NCI-H82 (cell line): ENCODE measurements around the gene THAP12.

ENCODE experiments used
- DNase-seq: peaks from one replicate; lab custom pipeline; 2025; lab: John Stamatoyannopoulos, UW

THAP12 gene

DNA sequence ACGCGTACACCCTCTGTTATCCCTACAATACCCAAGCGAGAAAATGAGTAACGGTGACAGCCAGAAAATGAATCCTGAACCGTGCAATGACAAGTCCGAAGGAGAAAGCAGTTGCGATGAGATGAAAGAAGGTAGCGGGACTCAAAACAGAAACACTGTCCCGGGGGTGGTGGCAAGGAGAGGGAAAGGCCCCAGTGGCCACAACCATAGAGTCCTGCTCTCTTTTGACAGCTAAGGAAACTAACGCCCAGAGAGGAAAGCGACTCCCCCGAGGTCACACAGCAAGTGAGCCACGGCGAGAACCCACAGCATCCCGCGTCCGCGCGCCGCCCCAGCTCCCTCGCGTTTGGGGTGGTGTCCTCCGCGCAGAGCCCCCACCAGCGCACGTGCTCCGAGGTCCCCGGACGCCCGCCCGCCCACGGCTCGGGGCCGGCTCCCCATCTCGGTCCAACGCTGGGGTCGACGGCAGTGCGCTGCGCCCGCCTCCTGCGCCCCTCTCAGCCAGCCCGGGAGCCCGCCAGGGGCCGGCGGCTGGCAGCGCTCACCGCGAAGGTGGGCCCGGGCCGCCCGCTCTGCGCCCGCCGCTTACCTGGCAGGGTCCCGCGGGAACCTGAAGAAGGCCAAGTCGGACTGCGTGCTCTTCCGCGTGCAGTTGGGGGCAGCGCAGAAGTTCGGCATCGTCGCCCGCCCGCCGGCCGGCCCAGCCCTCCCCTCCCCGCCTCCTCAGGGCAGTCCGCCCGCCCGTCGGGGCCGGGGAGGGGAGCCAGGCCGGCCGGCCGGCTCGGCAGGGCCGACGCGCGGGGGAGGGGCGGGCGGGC is 564 bp downstream of the THAP12 start:
- DNase-seq: peak; percentile 44

DNA sequence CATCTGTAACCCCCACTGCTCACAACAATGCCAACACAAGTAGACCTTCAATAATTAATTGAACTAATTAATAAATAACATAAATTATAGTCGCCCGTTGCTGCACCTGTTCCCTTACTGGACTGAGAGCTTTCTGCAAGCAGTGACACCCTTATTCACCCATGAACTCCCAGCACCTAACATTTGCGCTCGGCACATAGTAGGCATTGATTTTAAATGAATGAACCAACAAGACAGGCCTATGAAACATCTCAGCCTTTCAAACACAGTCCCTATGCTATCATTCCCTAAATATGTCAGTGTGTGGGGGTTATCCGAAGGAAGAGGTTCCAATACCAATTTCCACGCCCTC is 1.1 kb downstream of the THAP12 start:
- no peak for DNase-seq

DNA sequence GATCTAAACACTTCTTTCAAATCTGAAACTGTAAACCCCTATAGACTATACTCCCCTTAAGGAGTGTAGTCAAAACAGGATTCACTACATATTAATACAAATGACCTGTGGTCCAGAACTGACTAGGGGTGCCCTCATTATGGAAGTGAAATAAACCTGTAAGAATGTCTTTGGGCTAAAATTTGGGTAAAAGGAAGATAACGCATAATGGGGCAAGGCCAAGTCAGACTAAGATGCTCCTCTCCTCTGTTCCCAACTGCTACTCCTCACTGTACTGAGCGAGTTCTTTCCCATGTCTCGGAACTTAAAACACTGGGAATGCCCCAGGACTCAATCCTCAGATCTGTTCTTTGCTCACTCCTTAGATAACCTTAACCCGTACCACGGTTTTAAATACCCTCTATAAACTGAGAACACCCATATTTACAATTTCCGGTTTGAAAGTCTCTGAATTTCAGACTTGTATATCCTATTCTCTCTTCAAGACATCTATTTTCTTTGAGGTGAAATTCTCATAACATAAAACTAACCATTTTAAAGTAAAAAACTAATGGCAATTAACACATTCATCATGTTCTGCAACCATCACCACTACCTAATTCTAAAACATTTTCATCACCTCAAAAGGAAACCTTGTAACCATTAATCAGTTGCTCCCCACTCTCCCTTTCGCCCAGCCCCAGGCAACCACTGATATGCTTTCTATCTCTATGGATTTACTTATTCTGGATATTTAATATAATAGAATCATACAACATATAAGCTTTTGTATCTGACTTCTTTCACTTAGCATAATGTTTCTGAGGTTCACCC is 4.0 kb downstream of the THAP12 start:
- DNase-seq: no peak

DNA sequence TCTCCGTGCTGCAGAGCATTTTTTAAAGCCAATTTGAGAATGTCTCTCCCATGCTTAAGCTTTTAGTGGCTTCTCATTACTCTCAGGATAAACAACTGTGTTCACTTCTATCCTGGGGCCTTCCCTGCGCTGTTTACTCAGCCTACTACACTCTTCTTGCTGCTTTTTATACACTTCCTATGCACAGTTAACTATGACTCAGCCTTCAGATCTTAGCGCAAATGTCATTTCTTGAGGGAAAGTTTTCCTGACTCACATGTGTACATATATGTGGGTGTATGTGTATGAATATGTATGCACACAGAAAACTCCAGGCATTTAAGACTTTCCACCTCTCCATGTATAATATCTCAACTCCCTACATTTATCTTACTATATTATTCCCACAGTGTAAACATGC is 9.8 kb downstream of the THAP12 start:
- no peak for DNase-seq

DNA sequence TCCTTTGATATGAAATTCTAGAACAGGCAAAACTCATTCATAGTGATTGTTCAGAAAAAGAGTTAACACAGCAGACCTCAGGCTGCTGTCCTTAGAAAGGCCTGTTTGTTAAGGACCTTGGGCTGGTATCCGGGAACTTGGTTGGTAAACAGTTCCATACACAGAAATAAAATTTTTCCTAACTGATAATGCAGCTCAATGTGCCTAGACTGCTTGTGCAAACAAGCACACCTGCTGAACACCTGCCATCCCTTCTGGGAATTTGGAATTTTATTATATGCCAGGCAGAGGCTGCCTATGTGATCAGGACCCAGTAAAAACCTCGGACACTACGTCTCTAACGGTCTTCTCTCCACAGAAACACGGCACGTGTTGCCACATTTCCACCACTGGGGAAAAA is 11.5 kb downstream of the THAP12 start:
- DNase-seq: no peak

DNA sequence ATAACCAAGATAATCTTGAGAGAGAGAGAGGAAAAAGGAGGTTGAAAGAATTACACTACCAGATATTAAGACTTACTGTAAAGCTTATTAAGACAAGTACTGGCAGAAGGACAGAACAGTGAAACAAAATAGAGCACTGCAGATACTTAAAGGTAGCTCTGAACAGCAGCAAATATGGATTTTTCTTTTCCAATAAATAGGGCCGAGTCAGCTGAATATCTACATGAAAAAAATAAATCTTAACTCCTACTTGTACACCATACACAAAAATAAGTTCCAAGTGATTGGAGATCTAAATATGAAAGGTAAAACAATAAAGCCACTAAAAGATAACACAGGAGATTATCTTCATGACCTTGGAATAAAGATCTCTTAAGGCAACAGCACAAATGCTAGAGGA is 12.4 kb downstream of the THAP12 start:
- DNase-seq: peak; percentile 13

DNA sequence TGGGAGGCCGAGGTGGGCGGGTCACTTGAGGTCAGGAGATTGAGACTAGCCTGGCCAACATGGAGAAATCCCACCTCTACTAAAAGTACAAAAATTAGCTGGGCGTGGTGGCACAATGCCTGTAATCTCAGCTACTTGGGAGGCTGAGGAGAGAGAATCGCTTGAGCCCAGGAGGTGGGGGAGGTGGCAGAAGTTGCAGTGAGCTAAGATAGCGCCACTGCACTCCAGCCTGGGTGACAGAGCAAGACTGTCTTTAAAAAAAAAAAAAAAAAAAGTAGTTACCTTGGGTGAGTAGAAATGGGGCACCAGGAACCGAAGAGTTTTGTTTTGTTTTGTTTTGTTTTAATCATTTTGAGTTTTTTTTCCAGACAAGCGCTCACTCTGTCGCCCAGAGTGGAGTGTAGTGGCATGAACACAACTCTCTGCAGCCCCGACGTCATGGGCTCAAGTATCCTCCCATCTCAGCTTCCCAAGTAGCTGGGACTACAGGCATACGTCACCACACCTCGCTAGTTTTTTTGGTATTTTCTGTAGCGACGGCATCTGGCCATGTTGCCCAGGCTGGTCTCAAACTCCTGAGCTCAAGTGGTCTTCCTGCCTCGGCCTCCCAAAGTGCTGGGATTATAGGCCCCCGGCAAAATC is 15.8 kb downstream of the THAP12 start:
- no peak for DNase-seq

DNA sequence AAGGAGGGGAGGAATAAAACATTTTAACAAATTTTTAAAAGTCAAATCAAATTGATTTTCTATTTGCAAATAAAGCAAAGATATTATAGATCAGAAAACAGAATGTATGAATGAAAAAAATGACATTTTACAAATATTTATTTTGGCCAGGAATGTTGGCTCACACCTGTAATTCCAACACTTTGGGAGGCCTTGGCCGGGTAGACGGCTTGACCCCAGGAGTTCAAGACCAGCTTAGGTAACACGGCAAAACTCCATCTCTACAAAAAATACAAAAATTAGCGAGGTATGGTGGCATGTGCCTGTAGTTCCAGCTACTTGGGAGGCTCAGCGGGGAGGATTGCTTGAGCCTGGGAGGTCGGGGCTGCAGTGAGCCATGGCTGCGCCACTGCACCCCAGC is 18.2 kb downstream of the THAP12 start:
- no peak for DNase-seq

DNA sequence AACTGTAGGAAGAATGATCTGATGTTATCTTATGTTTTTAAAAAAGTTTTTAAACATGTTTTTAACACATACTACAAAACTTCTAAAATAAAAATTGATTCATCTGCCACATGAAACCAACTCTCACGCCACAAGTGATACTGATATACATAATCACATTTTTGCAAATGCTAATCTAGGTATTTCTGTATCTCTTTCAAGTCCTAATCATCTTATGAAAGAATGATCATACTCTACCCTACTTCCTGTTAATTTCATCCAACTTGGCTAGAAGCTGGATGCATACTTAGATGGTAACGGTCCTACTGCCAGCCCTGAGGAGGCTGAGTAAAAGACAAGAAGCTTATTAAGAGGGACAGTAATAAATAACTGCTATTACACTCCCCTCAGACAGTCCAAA is 19.2 kb downstream of the THAP12 start:
- DNase-seq: no peak

DNA sequence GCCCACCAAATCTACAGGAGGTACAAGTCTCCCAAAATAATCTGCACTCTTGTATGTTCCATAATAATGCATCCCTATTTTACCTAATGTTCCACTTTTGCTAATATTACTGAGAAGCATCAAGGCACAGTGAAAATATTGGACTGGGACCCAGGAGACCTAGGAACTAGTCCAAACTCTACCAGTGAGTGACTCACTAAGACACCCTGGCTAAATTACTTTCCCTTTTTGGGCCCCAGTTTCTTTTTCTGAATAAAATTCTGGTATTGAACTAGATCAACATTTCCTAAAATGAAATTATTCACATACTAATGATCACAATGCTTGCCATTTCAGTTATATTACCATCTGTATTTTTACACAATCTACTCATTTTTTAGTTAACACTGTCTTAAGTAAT is 19.6 kb downstream of the THAP12 start:
- no peak for DNase-seq

DNA sequence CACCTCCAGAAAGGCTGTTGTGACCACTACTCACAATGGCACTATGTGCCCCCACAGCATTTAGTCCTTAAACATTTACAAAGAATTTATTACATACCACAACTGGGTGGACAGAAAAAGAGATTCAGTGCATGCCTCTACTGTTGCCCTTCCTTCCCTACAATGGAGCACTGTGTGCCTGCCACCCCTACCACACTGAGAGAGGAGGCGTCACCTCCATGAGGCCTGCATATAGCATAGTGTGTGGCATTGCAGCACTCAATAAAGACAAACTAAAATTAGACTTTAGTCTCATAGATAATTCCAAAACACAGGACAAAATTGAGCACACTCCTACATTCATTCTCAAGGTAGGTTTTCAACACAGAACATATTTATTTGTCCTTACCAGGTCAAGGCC is 25.8 kb downstream of the THAP12 start:
- no peak for DNase-seq

DNA sequence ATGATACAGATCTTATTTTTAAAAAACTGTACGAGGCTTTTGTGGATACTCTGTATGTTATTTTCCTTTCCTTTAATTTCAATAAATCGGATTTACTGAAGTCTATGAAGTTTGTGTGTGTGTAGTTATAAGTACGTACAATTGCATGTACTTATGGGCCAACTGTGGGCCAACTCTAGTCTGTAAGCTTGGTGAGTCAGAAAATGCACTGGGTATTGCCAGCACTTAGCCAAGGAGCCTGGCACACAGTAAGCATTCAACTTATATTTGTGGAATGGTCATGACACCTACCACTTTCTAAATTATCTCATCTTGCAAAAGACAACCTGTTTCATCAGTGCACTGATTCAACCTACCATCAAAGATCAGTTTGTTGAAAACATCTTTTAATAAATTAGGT is 32.6 kb downstream of the THAP12 start:
- DNase-seq: no peak

DNA sequence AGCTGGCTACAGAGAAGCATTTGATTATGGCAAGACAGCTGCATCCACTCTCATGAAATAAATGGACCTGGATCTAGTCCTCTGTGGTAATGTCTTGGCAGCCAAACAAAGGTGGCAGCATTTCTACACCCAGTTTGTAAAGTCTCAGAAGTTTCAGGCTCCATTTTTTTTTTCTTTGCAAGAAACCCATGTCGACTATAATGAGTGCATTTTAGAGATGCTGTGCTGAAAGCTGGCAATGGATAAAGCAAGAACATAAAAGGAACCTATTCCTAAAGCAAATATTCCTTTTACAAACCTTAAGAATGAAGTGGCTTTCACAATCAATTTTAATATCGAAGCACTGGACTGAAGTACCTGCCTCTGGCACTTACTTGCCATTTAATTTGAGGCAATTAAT is 33.5 kb downstream of the THAP12 start:
- no peak for DNase-seq

DNA sequence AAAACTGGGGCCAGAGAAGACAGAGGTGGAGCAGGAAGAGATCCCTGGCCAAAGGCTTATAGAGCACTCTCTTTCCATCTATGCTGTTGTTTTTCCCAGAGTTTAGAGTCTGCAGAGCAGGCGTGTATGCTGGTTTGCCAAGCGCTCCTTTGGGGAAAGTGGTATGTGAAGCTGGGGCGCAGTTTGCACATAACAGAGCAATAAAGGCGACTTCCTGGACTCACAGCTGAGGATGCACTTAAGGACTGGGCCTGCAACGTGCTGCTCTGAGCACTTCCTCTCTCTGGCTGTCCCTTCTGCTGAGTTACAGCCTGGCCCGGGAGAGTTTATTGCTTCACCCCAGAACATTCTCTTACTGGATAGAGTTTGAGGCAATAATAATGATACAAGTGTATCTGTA is 41.7 kb downstream of the THAP12 start:
- no peak for DNase-seq

DNA sequence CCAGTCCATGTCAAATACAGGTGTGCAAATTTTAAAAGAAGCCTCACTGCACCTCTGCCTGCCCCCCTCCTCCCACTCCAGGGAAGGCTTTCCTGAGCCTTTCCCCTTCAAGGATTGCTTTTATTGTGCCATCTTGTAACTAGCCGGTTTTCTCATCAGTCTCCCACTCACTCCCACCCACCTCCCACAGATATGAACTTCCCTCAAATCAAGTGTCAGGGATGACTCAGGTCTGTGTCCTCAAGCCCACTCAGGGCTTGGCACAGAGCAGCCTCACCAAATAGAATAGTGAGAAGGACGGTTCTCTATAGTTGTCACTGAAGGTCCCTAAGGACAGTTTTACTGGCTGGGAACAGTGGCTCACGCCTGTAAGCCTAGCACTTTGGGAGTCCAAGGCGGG is 43.0 kb downstream of the THAP12 start:
- DNase-seq: no peak

DNA sequence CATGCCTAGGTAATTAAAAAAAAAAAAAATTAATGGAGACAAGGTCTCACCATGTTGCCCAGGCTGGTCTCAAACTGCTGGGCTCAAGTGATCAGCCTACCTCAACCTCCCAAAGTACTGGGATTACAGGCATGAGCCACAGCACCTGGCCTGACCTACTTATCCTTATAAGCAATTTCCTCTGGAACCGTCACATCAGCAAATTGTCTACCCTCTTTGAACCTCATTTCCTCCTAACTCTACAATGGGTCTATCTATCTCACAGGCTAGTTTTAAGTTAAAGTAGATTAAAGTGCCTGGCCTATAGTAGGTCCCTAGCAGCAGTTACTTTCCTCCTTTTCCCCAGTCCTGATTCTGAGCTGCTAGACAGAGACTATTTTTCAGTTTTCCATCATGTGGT is 43.5 kb downstream of the THAP12 start:
- DNase-seq: no peak

DNA sequence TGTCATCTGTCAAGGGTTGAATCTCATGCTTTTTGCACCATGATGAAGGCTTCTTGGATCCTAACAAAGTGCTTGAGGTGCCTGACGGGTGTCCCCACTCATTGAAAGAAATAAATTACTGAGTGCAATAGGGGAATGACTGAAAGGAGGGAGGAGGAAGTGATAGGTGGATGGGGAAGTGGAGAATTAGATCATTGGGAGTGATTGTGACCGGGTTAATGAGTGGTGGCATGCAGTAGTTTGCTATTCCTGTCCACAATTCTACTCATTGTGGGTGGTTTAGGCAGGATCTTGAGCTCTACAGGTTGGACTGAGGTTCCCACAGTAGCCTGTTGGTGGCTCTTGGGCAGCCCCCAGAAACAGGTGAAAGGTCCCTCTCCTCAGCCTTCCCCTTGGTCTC is 44.3 kb downstream of the THAP12 start:
- no peak for DNase-seq

DNA sequence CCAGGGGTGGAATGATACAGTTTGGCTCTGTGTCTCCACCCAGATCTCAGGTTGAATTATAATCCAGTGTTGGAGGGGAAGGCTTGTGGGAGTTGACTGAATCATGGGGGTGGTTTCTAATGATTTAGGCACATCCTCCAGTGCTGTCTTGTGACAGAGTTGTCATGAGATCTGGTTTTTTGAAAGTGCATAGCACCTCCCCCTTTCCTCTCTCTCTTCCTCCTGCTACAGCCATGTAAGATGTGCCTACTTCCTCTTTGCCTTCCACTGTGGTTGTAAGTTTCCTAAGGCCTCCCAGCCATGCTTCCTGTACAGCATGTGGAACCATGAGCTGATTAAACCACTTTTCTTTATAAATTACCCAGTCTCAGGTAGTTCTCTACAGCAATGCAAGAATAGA is 45.1 kb downstream of the THAP12 start:
- no peak for DNase-seq

DNA sequence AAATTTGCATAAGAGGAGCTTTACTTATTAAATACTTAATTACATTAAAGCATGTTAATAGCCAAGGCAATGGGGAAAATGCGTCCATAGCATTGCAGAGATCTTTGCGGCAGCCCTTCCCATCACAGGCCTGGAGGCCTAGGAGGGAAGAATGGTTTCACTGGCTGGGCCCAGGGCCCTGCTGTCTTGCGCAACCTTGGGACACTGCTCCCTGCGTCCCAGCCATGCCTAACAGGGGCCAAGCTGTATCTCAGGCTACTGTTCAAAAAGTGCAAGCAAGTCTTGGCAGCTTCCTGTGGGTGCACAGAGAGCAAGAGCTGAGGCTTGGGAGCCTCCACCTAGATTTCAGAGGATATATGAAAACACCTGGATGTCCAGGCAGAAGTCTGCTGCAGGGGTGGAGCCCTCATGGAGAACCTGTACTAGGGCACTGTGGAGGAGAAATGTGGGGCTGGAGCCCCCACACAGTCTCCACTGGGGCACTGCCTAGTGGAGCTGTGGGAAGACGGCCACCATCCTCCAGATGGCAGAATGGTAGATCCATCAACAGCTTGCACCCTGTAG is 46.0 kb downstream of the THAP12 start:
- no peak for DNase-seq

DNA sequence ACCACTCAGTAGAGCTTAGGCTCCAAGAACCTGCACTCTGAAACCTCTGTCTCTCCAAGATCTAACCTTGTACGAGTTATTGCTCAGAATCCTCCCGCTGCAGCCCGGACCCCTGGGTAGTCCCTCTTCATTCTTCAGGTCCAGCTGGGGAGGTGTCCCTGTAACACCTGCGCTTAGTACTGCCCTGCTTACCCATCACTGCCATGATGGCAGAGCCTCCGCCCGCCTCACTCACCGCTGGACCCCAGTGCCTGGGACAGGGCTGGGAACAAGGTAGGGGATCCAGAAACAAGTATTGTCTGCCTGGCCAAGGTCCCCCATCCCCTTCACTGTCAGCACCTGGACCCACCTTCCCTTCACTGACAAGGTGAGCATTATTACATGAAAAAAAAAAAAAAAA is 50.3 kb downstream of the THAP12 start:
- DNase-seq: no peak

DNA sequence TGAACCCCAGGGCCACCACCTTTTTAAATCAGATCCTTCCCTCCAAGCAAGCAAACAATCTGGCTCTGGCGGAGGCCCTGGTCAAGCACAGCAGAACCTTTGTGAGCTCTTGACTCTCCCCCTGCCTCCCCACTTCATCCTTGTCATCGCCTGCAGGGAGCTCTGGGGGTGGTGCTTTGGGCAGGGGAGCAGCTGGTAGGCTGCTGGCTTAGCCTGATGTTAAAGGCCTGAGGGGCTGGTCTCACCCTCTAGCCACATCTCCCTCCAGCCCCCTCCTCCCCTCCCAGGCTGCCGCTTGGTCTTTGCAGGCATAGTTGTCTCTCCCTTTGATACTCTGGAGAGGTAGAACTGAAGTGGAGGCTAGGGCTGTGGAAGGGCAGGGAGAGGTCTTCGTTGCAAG is 50.9 kb downstream of the THAP12 start:
- DNase-seq: peak; percentile 26

DNA sequence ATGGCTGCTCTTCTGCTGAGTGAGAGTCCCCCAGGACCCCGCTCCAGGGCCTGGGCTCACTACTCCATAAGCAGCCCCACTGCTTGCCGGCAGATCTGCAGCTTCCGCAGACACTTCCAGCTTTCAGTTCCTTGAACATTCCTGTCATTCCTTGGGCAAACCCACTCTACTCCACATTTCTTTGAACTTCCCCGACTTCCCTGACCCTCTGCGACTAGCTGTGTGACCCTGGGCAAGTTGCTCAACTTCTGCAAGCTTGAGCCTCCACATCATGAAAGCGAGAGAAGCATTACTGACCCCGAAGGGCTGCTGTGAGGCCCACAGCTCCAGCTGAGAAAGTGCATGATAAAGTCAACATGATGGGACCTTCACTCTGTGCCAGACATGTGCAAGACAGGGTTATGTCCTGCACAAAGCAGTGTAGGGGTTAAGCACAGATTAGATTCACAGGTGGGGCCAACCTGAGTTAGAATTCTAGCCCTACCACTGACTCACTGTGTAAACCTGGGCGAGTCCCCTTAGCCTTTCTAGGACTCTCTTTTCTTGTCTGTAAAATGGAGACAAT is 51.8 kb downstream of the THAP12 start:
- no peak for DNase-seq
